Sigmoid colon (tissue), 4 donors: Measurements from ENCODE around the gene CTNND2.

Experiments used
- EP300 ChIP-seq, 4 donors: sonication (generic); formaldehyde crosslinking; IDR thresholded peaks; one replicate each; pipeline ENCODE4 v1.6.1; 2017; ENCODE audit warnings: antibody characterized with exemption in 4 of 4
- POLR2A ChIP-seq, 2 donors: fragments of 450-650 bp; IDR thresholded peaks; one replicate each; pipeline ENCODE4 v1.6.1; 2016; ENCODE audit warnings: antibody characterized with exemption in 2 of 2, mild to moderate bottlenecking in 2 of 2, moderate library complexity in 2 of 2
- TF ChIP-seq, protein P1 (sequence below), 4 experiments: fragments of 450-650 bp in 3 of 4; fragments of 200-600 bp in 1 of 4; IDR thresholded peaks; one replicate each; pipeline ENCODE4 v1.5.1; 2016 to 2019; ENCODE audit warnings: antibody characterized with exemption in 4 of 4, mild to moderate bottlenecking in 3 of 4, moderate library complexity in 2 of 4

DNA sequence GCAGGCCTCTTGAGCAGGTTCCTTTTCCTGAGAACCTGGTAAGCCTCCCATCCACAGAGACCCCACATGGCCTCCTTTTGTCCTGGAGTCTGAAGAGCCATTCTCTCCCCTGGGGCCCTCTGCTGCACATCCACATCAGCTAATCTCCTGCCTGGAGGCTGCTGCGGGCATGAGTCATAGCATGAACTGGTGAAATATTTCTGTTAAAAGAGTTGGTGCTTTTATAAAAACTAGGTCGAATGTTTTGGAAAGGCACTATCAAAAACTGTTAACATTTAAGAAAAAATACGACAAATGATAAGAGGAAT, 399.4 kb downstream of the CTNND2 start:
- TF ChIP-seq POLR2A (IDR thresholded peaks at IDR 0.05) (no peak), EP300 (IDR thresholded peaks at IDR 0.05) (no peak)
- TF ChIP-seq, protein P1, sequence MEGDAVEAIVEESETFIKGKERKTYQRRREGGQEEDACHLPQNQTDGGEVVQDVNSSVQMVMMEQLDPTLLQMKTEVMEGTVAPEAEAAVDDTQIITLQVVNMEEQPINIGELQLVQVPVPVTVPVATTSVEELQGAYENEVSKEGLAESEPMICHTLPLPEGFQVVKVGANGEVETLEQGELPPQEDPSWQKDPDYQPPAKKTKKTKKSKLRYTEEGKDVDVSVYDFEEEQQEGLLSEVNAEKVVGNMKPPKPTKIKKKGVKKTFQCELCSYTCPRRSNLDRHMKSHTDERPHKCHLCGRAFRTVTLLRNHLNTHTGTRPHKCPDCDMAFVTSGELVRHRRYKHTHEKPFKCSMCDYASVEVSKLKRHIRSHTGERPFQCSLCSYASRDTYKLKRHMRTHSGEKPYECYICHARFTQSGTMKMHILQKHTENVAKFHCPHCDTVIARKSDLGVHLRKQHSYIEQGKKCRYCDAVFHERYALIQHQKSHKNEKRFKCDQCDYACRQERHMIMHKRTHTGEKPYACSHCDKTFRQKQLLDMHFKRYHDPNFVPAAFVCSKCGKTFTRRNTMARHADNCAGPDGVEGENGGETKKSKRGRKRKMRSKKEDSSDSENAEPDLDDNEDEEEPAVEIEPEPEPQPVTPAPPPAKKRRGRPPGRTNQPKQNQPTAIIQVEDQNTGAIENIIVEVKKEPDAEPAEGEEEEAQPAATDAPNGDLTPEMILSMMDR (IDR thresholded peaks at IDR 0.05) = no peak
